A673 (cell line): ENCODE measurements around the gene SERPINA5.

Source experiments
- EZH2 ChIP-seq: fragments of 200-600 bp; sonication (generic); IDR thresholded peaks from 2 replicates; pipeline ENCODE4 v1.6.1; 2017; ENCODE audit warnings: borderline replicate concordance, low read depth, mild to moderate bottlenecking, mixed read lengths, antibody characterized with exemption, low read length; ENCODE audit not compliant: poor library complexity, severe bottlenecking
- TF ChIP-seq, protein P1 (sequence below): fragments of 300-800, 200-600 bp; sonication (generic); conservative IDR thresholded peaks from 2 replicates; pipeline ENCODE4 v1.5.1; 2017; ENCODE audit warnings: low read depth, mild to moderate bottlenecking, antibody characterized with exemption, low read length, moderate library complexity, mixed read lengths

- TF ChIP-seq, protein P1, sequence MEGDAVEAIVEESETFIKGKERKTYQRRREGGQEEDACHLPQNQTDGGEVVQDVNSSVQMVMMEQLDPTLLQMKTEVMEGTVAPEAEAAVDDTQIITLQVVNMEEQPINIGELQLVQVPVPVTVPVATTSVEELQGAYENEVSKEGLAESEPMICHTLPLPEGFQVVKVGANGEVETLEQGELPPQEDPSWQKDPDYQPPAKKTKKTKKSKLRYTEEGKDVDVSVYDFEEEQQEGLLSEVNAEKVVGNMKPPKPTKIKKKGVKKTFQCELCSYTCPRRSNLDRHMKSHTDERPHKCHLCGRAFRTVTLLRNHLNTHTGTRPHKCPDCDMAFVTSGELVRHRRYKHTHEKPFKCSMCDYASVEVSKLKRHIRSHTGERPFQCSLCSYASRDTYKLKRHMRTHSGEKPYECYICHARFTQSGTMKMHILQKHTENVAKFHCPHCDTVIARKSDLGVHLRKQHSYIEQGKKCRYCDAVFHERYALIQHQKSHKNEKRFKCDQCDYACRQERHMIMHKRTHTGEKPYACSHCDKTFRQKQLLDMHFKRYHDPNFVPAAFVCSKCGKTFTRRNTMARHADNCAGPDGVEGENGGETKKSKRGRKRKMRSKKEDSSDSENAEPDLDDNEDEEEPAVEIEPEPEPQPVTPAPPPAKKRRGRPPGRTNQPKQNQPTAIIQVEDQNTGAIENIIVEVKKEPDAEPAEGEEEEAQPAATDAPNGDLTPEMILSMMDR: no peak
- no peak for TF ChIP-seq EZH2
Observed at GRCh38 chr14:94612580-94613554, 31.6 kb downstream of the SERPINA5 start.
